Thyroid gland (tissue), 4 donors: ENCODE data around the gene PILRB. TPM values are rescaled to one million over a fixed set of nuclear protein-coding genes. Genes with fewer than 3 reads are reported as not detected.
"Not testable (repeated sequence)": the region's sequence is repeated elsewhere in the genome, so short reads cannot be mapped to it uniquely, and the experiment has no call there.

Experiments
- DNase-seq, 2 donors: peaks; one replicate each; pipeline ENCODE4 v3.0.0-alpha.2; 2019
- H3K27ac ChIP-seq, 3 donors: fragments of 200-600 bp; sonication (generic); 1 replicate in 2 of 3; 2 replicates in 1 of 3; pipeline ENCODE4 v1.5.1; 2016 to 2019; ENCODE audit warnings: mild to moderate bottlenecking in 1 of 3, moderate library complexity in 1 of 3
- H3K27me3 ChIP-seq: fragments of 200-600 bp; sonication (generic); one replicate; pipeline ENCODE4 v1.5.1; 2019
- H3K36me3 ChIP-seq, 2 donors: fragments of 200-600 bp; sonication (generic); one replicate each; pipeline ENCODE4 v1.5.1; 2016 to 2019
- H3K4me1 ChIP-seq, 2 donors: fragments of 200-600 bp; sonication (generic); one replicate each; pipeline ENCODE4 v1.5.1; 2017 to 2019
- H3K4me3 ChIP-seq, 3 donors: fragments of 200-600 bp; sonication (generic); replicated peaks in 1 of 3; 1 replicate in 2 of 3; 2 replicates in 1 of 3; pipeline ENCODE4 v1.5.1; 2016; ENCODE audit warnings: mild to moderate bottlenecking in 1 of 3
- H3K9me3 ChIP-seq: fragments of 200-600 bp; sonication (generic); one replicate; pipeline ENCODE4 v1.5.1; 2017
- CTCF ChIP-seq, 6 experiments: fragments of 200-600 bp in 3 of 6; fragments of 450-650 bp in 3 of 6; sonication (generic) in 3 of 6; IDR thresholded peaks; one replicate each; pipeline ENCODE4 v1.5.1; 2016 to 2019; ENCODE audit warnings: antibody characterized with exemption in 6 of 6, mild to moderate bottlenecking in 2 of 6, inconsistent platforms in 1 of 6, moderate library complexity in 1 of 6
- POLR2A ChIP-seq, 2 donors: fragments of 450-650 bp; IDR thresholded peaks; one replicate each; pipeline ENCODE4 v1.6.1; 2017; ENCODE audit warnings: antibody characterized with exemption in 2 of 2, mild to moderate bottlenecking in 2 of 2, moderate library complexity in 1 of 2
- WGBS, 2 donors: methylation state at CpG; one replicate each; pipeline ENCODE4 v1.1.5; 2017; 5-methylcytosine and 5-hydroxymethylcytosine counted together
- intact Hi-C: fragments of 100-400 bp; cut with DNase I; formaldehyde crosslinking; loops from one replicate; pipeline ENCODE4 v1.15.1; 2023
- total RNA-seq, 4 donors: library from RNA; depleted of rRNA; stranded (reverse); fragments of >200 nt; gene quantifications; one replicate each; pipeline ENCODE4 v1.2.3, GENCODE V29; 2016

The PILRB gene
- total RNA-seq, 4 donors from 2014 or later: 60.9 to 86.5 (median 73.9) TPM

GRCh38 chr7:100371561-100372171 lies 13.7 kb downstream of the PILRB start:
- Histone ChIP-seq H3K36me3 (no peaks in the 10 kb centered on the region), H3K4me1 (no peaks in the 10 kb centered on the region), H3K27me3 (no peaks in the 10 kb centered on the region), H3K9me3 (no peaks in the 10 kb centered on the region), H3K4me3 (no peak overlapping the region), H3K27ac (no peak overlapping the region)
- intact Hi-C loops: no loop called here
- TF ChIP-seq CTCF (IDR thresholded peaks at IDR 0.05) (no peak), POLR2A (IDR thresholded peaks at IDR 0.05) (no peak)
- no peak for DNase-seq
- WGBS, 2 donors: 67 to 68% methylated on average over 4 to 7 of the region's 7 CpGs

GRCh38 chr7:100372256-100372655 lies 14.3 kb downstream of the PILRB start:
- no peak for DNase-seq
- Histone ChIP-seq H3K9me3 (no peaks in the 10 kb centered on the region), H3K27me3 (no peaks in the 10 kb centered on the region), H3K4me3 (no peak overlapping the region), H3K4me1 (no peaks in the 10 kb centered on the region), H3K36me3 (no peaks in the 10 kb centered on the region), H3K27ac (no peak overlapping the region)
- intact Hi-C loops: no loop called here
- no peak for TF ChIP-seq CTCF (IDR thresholded peaks at IDR 0.05)
- TF ChIP-seq POLR2A (IDR thresholded peaks at IDR 0.05): no peak
- 37 to 46% methylated on average over 2 to 4 of the region's 8 CpGs for WGBS, 2 donors

GRCh38 chr7:100372694-100373093 lies 14.8 kb downstream of the PILRB start:
- TF ChIP-seq CTCF (IDR thresholded peaks at IDR 0.05) (no peak), POLR2A (IDR thresholded peaks at IDR 0.05) (no peak)
- Histone ChIP-seq H3K9me3 (no peaks in the 10 kb centered on the region), H3K4me1 (no peaks in the 10 kb centered on the region), H3K36me3 (no peaks in the 10 kb centered on the region), H3K27me3 (no peaks in the 10 kb centered on the region), H3K4me3 (no peak overlapping the region), H3K27ac (no peak overlapping the region)
- DNase-seq: no peak
- intact Hi-C loops: no loop called here
- WGBS, 2 donors: 67% methylated on average over 6 of the region's 6 CpGs; no CpG with 5 or more reads in 1 of the 2 donors

- Histone ChIP-seq H3K4me1 (no peaks in the 10 kb centered on the region), H3K27ac (no peak within 1 kb of the TSS), H3K36me3 (no peaks in the 10 kb centered on the region), H3K27me3 (no peaks in the 10 kb centered on the region), H3K4me3 (no peak within 1 kb of the TSS), H3K9me3 (no peaks in the 10 kb centered on the region)
- TF ChIP-seq POLR2A (IDR thresholded peaks at IDR 0.05): no peak
- TF ChIP-seq CTCF (IDR thresholded peaks at IDR 0.05): no peak
- intact Hi-C loops: no loop called here
- 53 to 55% methylated on average over 7 to 10 of the region's 12 CpGs for WGBS, 2 donors
- DNase-seq: no peak
Measured at GRCh38 chr7:100373261-100373831, 15.4 kb downstream of the PILRB start, which contains the start of gene PILRA. Gene PILRA (plus strand): TSS chr7:100373487. CDS start chr7:100373657, 170 bp downstream.

- H3K36me3 ChIP-seq, H3K4me1 ChIP-seq, H3K27ac ChIP-seq, H3K9me3 ChIP-seq, H3K27me3 ChIP-seq, H3K4me3 ChIP-seq, DNase-seq, intact Hi-C loops: not testable (repeated sequence)
- TF ChIP-seq CTCF (IDR thresholded peaks at IDR 0.05): peak in 1 of 6 experiments; percentile 10
- WGBS, 2 donors: 60 to 64% methylated on average over 15 of the region's 15 CpGs
Measured at GRCh38 chr7:100373870-100374598, 16.1 kb downstream of the PILRB start.
